Activated CD4-positive, alpha-beta T cell treated with anti-CD3 and anti-CD28 coated beads, Interleukin-2, amount 10 ng/mL, durations not matched to agents 7 days and 5 days (primary cell): ENCODE results near the gene SEPSECS. TPM values are rescaled to one million over a fixed set of nuclear protein-coding genes. Genes with fewer than 3 reads are reported as not detected.
A peak's percentile ranks its signal among the peaks of the same experiment; 100 is the strongest.

Experiments
- CTCF ChIA-PET: fragments of 350-600 bp; sonication (Branson Sonifier 250); formaldehyde crosslinking; loops from one replicate; lab custom pipeline; 2021; ENCODE audit warnings: antibody characterized with exemption; lab: Charles Lee
- POLR2A ChIA-PET: fragments of 350-600 bp; sonication (Branson Sonifier 250); formaldehyde crosslinking; loops from one replicate; lab custom pipeline; 2021; ENCODE audit warnings: antibody characterized with exemption; lab: Charles Lee
- DNase-seq: peaks from one replicate; pipeline ENCODE4 v3.0.0-alpha.2; 2020
- H3K27ac Mint-ChIP-seq: one replicate; pipeline ENCODE4 v1.8.0; 2021; ENCODE audit warnings: mild to moderate bottlenecking, moderate library complexity, mixed read lengths
- H3K27me3 Mint-ChIP-seq: one replicate; pipeline ENCODE4 v1.8.0; 2021; ENCODE audit warnings: mixed read lengths
- H3K36me3 Mint-ChIP-seq: one replicate; pipeline ENCODE4 v1.8.0; 2021; ENCODE audit warnings: low read depth, mixed read lengths
- H3K4me1 Mint-ChIP-seq: one replicate; pipeline ENCODE4 v1.8.0; 2021; ENCODE audit warnings: mixed read lengths
- H3K4me3 Mint-ChIP-seq: one replicate; pipeline ENCODE4 v1.8.0; 2021; ENCODE audit warnings: mild to moderate bottlenecking, moderate library complexity, mixed read lengths
- H3K9me3 Mint-ChIP-seq: one replicate; pipeline ENCODE4 v1.8.0; 2021; ENCODE audit warnings: mixed read lengths
- total RNA-seq, 2 experiments: library from RNA; stranded (reverse); gene quantifications; one replicate each; pipeline ENCODE4 v1.2.3, GENCODE V29; 2021

SEPSECS gene
- total RNA-seq, 2 experiments from 2014 or later: 13.9 to 14.3 TPM

DNA sequence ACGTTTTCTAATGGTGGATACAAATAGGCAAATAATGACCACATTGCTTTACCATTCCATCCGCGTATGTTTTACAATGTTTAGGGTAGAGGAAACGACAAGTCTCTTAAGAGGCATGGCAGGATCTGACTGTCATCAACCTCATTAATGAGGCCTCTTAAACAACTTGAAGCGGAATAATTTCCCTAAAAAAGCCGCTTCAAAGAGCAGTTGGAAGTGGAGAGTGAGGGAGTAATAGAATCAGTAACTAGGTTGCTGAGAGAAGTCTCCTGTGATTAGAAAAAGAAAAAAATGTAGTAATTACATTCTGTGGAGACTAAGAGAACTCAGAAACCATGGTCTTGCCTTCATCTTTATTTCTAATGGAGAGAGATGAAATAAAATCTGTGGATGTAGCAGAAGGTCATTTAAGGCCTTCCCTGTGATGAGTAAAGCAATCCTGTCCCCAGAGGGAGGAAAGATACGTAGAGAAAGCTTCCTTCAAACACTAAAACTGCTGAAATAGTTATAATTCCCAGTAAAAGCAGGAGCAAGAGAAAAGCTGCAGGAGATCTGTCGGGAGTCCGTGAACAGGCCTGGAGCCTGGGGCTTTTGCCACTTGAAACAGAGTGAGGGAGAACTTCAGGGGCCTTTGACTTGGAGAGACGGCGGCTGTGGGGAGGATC, 11.1 kb upstream of the SEPSECS start:
- no peak overlapping the region for H3K27ac Mint-ChIP-seq

GRCh38 chr4:25169446-25169845, 9.2 kb upstream of the SEPSECS start:
- ChIA-PET POLR2A (interaction anchor here (0.6 kb wide), 1 partner anchor 47 kb away, joined by 3 read pairs; no protein-coding TSS in a partner anchor), CTCF (no interaction called here)
- Mint-ChIP-seq H3K36me3 (peaks cover 44% of the 10 kb centered on the region), H3K4me1 (peaks cover 2% of the 10 kb centered on the region), H3K27me3 (no peaks in the 10 kb centered on the region), H3K4me3 (no peak overlapping the region), H3K9me3 (peaks cover 2% of the 10 kb centered on the region), H3K27ac (no peak overlapping the region)
- DNase-seq: no peak

More for the DNA sequence above, 11.1 kb upstream of the SEPSECS start:
- Mint-ChIP-seq H3K36me3 (peaks cover 37% of the 10 kb centered on the region), H3K27me3 (no peaks in the 10 kb centered on the region), H3K9me3 (peaks cover 2% of the 10 kb centered on the region), H3K4me3 (no peak overlapping the region), H3K4me1 (no peaks in the 10 kb centered on the region)
- CTCF ChIA-PET: interaction anchor here (1.0 kb wide), 1 partner anchor 10 kb away, joined by 3 read pairs; no protein-coding TSS in a partner anchor
- no peak for DNase-seq
- POLR2A ChIA-PET: no interaction called here

DNA sequence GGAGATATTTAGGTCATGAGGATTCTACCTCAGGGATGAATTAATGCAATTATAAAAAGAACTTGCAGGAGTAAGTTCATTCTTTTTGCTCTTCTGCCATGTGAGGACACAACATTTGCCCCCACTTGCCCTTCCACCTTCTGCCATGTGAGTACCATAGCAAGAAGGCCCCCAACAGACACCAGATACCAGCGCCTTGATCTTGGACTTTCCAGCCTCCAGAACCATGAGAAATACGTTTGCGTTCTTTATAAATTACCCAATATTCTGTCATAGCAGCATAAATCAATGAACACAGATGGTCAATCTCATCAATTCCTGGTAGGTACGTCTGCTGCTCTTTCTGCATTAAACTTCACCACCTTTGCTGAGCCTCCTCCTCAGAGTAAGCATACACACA, 5.7 kb upstream of the SEPSECS start:
- no peak overlapping the region for H3K4me3 Mint-ChIP-seq
- H3K36me3 Mint-ChIP-seq: peaks cover 47% of the 10 kb centered on the region
- peaks cover 31% of the 10 kb centered on the region for H3K4me1 Mint-ChIP-seq
- CTCF ChIA-PET: no interaction called here
- no peaks in the 10 kb centered on the region for H3K27me3 Mint-ChIP-seq
- no peak for DNase-seq
- no peak overlapping the region for H3K27ac Mint-ChIP-seq
- POLR2A ChIA-PET: no interaction called here
- peaks cover 2% of the 10 kb centered on the region for H3K9me3 Mint-ChIP-seq

DNA sequence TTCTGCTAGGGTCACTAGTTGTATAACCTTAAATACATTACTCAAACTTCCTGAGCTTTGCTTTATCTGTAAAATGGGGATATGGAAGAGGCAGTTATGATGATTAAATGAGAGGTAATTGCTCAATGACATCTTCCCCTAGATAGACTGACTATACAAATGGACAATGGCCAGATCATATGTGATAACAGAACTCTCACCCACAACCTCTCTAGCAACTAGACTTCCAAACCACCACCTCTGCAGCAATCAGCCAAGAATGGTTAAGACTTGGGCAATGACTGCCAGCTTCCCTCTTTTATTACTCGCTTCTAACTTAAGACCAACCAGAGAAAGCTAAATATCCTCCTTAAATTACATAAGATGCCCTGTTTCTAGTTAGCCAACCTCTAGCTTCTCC, 2.9 kb upstream of the SEPSECS start:
- no peak overlapping the region for H3K27ac Mint-ChIP-seq
- CTCF ChIA-PET: interaction anchor here (0.6 to 5.9 kb wide), 2 partner anchors 149 to 184 kb away, joined by 3 to 27 read pairs; partner anchors contain the start of gene ZCCHC4
- no peaks in the 10 kb centered on the region for H3K27me3 Mint-ChIP-seq
- H3K36me3 Mint-ChIP-seq: peaks cover 37% of the 10 kb centered on the region
- H3K4me1 Mint-ChIP-seq: peaks cover 44% of the 10 kb centered on the region
- no peak overlapping the region for H3K4me3 Mint-ChIP-seq
- H3K9me3 Mint-ChIP-seq: peaks cover 2% of the 10 kb centered on the region
- DNase-seq: no peak
- POLR2A ChIA-PET: no interaction called here

DNA sequence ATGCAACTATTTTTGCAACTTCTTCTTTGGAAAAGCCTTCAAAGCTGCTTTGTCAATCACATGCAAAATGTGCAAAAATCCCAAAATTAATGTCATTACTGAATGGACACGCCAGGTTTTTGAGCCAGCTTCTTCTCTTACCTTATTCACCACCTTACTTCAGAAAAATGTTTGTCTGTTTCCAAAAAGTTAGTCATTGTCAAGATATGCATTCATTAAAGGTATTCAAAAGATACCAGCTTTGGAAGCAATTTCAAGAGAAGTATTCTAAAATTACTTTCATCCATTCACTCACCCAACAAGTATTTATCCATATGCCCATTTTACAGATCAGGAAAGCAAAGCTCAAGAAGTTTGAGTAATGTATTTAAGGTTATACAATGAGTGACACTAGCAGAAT, 2.3 kb upstream of the SEPSECS start:
- Mint-ChIP-seq H3K4me3 (peak overlapping the region; percentile 11), H3K27me3 (no peaks in the 10 kb centered on the region), H3K9me3 (no peaks in the 10 kb centered on the region), H3K27ac (no peak overlapping the region), H3K4me1 (peaks cover 48% of the 10 kb centered on the region), H3K36me3 (peaks cover 36% of the 10 kb centered on the region)
- DNase-seq: no peak
- CTCF ChIA-PET: interaction anchor here (1.4 to 5.9 kb wide), 2 partner anchors 18 to 150 kb away, joined by 3 to 27 read pairs; partner anchors contain the start of gene ZCCHC4
- POLR2A ChIA-PET: interaction anchor here (0.6 kb wide), 1 partner anchor 217 kb away, joined by 4 read pairs; no protein-coding TSS in a partner anchor

DNA sequence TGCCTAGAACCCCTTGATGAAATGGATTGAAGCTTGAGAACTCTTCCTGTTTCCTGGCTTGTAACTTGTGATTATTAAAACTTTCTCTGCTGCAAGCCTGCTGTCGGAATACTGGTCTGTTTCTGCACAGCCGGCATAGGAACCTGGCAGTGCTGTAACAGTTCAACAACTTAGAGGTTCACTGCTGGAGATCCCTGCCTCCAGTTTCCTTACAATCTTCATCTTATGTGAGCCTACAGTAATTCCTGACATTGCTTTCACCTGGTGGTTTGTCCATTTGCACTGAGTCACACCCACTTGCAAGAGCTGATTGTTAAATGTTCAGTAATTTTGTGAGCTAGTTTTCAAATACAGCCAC, 1.3 kb upstream of the SEPSECS start:
- H3K4me1 Mint-ChIP-seq: peaks cover 53% of the 10 kb centered on the region
- POLR2A ChIA-PET: no interaction called here
- peak overlapping the region; percentile 94 for H3K27ac Mint-ChIP-seq
- peak overlapping the region; percentile 89 for H3K4me3 Mint-ChIP-seq
- H3K9me3 Mint-ChIP-seq: no peaks in the 10 kb centered on the region
- H3K36me3 Mint-ChIP-seq: peaks cover 40% of the 10 kb centered on the region
- no peak for DNase-seq
- no peaks in the 10 kb centered on the region for H3K27me3 Mint-ChIP-seq
- CTCF ChIA-PET: interaction anchor here (0.7 to 5.9 kb wide), 4 partner anchors 9 to 151 kb away, joined by 3 to 27 read pairs (median 3); partner anchors contain the start of gene ZCCHC4

- Mint-ChIP-seq H3K36me3 (peaks cover 34% of the 10 kb centered on the region), H3K9me3 (no peaks in the 10 kb centered on the region), H3K4me3 (peak overlapping the region; percentile 89), H3K27ac (peak overlapping the region; percentile 94), H3K27me3 (no peaks in the 10 kb centered on the region), H3K4me1 (peaks cover 53% of the 10 kb centered on the region)
- ChIA-PET POLR2A (interaction anchor here (0.8 to 1.5 kb wide), 4 partner anchors 14 to 151 kb away, joined by 3 to 10 read pairs (median 4); partner anchors contain the start of genes PI4K2B and ZCCHC4), CTCF (interaction anchor here (0.7 to 5.9 kb wide), 5 partner anchors 9 to 207 kb away, joined by 3 to 27 read pairs (median 3); partner anchors contain the start of gene ZCCHC4)
- no peak for DNase-seq
Measured at GRCh38 chr4:25160714-25161592, 704 bp upstream of the SEPSECS start.

- H3K27ac Mint-ChIP-seq: peak overlapping the region; percentile 94
- H3K9me3 Mint-ChIP-seq: no peaks in the 10 kb centered on the region
- H3K4me3 Mint-ChIP-seq: peak overlapping the region; percentile 89
- no peak for DNase-seq
- ChIA-PET CTCF (interaction anchor here (5.9 kb wide), 1 partner anchor 154 kb away, joined by 27 read pairs; the partner anchor contains the start of gene ZCCHC4), POLR2A (no interaction called here)
- H3K4me1 Mint-ChIP-seq: peaks cover 47% of the 10 kb centered on the region
- peaks cover 28% of the 10 kb centered on the region for H3K36me3 Mint-ChIP-seq
- H3K27me3 Mint-ChIP-seq: no peaks in the 10 kb centered on the region
Measured at GRCh38 chr4:25158817-25159216, 1.4 kb downstream of the SEPSECS start.

GRCh38 chr4:25157081-25157480, 3.2 kb downstream of the SEPSECS start:
- CTCF ChIA-PET: interaction anchor here (0.7 kb wide), 3 partner anchors 19 to 801 kb away, joined by 3 to 5 read pairs (median 4); no protein-coding TSS in a partner anchor
- H3K4me3 Mint-ChIP-seq: no peak overlapping the region
- H3K9me3 Mint-ChIP-seq: no peaks in the 10 kb centered on the region
- H3K36me3 Mint-ChIP-seq: peaks cover 21% of the 10 kb centered on the region
- H3K4me1 Mint-ChIP-seq: peaks cover 34% of the 10 kb centered on the region
- POLR2A ChIA-PET: no interaction called here
- H3K27me3 Mint-ChIP-seq: no peaks in the 10 kb centered on the region
- no peak for DNase-seq
- no peak overlapping the region for H3K27ac Mint-ChIP-seq

DNA sequence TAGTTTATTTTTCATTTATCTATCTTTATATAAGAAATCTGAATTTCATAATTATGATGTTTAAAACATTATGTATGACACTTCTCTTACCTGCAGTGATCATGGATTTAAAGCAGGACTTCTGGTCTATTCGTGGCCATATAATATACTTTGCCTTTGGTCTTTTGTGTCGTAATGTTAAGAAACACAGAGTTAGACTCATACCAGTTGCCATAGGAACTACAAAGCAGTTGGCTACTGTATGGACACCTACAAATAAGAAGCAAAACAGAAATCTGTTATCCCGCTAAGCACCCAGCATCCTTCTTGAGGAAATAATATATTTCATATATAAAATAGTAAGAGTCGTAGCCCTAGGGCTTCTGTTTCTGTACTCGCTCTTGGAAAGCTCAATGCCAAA, 4.3 kb downstream of the SEPSECS start:
- peaks cover 25% of the 10 kb centered on the region for H3K4me1 Mint-ChIP-seq
- no peaks in the 10 kb centered on the region for H3K9me3 Mint-ChIP-seq
- no peak overlapping the region for H3K4me3 Mint-ChIP-seq
- ChIA-PET POLR2A (no interaction called here), CTCF (no interaction called here)
- DNase-seq: no peak
- H3K36me3 Mint-ChIP-seq: peaks cover 21% of the 10 kb centered on the region
- H3K27ac Mint-ChIP-seq: no peak overlapping the region
- no peaks in the 10 kb centered on the region for H3K27me3 Mint-ChIP-seq

DNA sequence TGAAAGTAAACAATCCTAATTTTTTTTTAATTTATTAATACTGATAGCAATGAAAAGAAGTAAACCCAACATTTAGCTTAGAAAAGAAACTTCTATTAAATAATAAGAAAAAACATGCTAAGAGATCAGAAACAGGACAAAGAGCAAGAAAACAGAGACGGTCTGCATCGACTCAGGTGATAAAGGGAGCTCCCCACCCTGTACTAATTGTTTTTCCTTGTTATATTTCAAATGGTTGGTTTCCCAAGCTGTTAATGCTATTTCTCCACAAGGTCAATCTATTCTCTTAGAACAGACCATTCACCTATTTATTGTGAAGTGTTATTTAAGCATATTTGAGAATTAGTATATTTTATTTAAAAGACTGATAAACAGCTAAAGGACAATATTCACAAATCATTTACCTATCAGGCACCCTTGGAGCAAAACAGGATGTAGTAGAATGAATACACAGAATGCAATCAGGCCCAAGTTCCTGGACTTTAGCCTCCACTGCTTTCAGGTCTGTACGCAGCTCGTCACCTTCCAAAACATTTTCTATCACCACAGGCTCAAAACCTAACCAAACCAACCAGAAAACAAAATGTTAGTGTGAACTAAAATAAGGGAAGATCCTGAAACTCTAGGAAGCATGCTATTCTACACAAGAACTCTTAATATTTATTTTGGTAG, 5.5 kb downstream of the SEPSECS start:
- peaks cover 25% of the 10 kb centered on the region for H3K4me1 Mint-ChIP-seq
- H3K27ac Mint-ChIP-seq: no peak overlapping the region
- H3K9me3 Mint-ChIP-seq: no peaks in the 10 kb centered on the region
- ChIA-PET POLR2A (no interaction called here), CTCF (interaction anchor here (1.7 kb wide), 1 partner anchor 158 kb away, joined by 5 read pairs; the partner anchor contains the start of gene ZCCHC4)
- H3K27me3 Mint-ChIP-seq: no peaks in the 10 kb centered on the region
- no peak overlapping the region for H3K4me3 Mint-ChIP-seq
- DNase-seq: no peak
- peaks cover 29% of the 10 kb centered on the region for H3K36me3 Mint-ChIP-seq

- ChIA-PET POLR2A (no interaction called here), CTCF (interaction anchor here (0.6 kb wide), 1 partner anchor 33 kb away, joined by 3 read pairs; no protein-coding TSS in a partner anchor)
- H3K4me3 Mint-ChIP-seq: no peak overlapping the region
- DNase-seq: no peak
- no peak overlapping the region for H3K27ac Mint-ChIP-seq
- H3K36me3 Mint-ChIP-seq: peaks cover 21% of the 10 kb centered on the region
- no peaks in the 10 kb centered on the region for H3K27me3 Mint-ChIP-seq
- no peaks in the 10 kb centered on the region for H3K4me1 Mint-ChIP-seq
- H3K9me3 Mint-ChIP-seq: no peaks in the 10 kb centered on the region
Measured at GRCh38 chr4:25146076-25146475, 14.2 kb downstream of the SEPSECS start.
